GM12865 (cell line): ENCODE data around the gene LRRC46.

Experiments used
- DNase-seq: peaks from one replicate; pipeline ENCODE4 v3.0.0; 2010; ENCODE audit warnings: low read depth
- H3K4me3 ChIP-seq: 2 replicates; pipeline ENCODE4 v1.5.1; 2011; ENCODE audit warnings: mild to moderate bottlenecking, low read depth, low read length, control low read depth
- TF ChIP-seq, protein P1 (sequence below): IDR thresholded peaks from 2 replicates; pipeline ENCODE4 v1.5.1; 2011; ENCODE audit warnings: low read length, control low read depth, low read depth, inconsistent platforms; ENCODE audit not compliant: insufficient read depth; ENCODE audit errors: missing control alignments

The LRRC46 gene

DNA sequence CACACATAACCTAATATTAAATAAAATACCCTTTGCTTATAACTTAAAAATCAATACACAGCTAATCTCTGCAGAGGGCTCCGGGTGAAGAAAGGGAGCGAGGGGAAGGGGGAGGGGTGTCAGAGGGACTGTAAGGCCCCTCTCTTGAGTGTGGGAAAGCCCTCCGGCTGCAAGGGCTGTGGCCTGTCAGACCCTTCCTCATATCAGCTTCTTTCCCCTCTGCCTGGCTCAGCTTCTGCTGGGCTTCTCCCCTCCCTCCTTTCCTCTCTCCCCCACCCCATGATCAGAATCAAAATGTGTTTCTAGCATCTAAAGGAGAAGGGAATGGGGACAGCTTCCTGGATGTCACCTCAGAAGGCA lies 14.2 kb downstream of the LRRC46 start:
- no peak overlapping the region for H3K4me3 ChIP-seq
- DNase-seq, result no peak
- TF ChIP-seq, protein P1, sequence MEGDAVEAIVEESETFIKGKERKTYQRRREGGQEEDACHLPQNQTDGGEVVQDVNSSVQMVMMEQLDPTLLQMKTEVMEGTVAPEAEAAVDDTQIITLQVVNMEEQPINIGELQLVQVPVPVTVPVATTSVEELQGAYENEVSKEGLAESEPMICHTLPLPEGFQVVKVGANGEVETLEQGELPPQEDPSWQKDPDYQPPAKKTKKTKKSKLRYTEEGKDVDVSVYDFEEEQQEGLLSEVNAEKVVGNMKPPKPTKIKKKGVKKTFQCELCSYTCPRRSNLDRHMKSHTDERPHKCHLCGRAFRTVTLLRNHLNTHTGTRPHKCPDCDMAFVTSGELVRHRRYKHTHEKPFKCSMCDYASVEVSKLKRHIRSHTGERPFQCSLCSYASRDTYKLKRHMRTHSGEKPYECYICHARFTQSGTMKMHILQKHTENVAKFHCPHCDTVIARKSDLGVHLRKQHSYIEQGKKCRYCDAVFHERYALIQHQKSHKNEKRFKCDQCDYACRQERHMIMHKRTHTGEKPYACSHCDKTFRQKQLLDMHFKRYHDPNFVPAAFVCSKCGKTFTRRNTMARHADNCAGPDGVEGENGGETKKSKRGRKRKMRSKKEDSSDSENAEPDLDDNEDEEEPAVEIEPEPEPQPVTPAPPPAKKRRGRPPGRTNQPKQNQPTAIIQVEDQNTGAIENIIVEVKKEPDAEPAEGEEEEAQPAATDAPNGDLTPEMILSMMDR, result no peak

DNA sequence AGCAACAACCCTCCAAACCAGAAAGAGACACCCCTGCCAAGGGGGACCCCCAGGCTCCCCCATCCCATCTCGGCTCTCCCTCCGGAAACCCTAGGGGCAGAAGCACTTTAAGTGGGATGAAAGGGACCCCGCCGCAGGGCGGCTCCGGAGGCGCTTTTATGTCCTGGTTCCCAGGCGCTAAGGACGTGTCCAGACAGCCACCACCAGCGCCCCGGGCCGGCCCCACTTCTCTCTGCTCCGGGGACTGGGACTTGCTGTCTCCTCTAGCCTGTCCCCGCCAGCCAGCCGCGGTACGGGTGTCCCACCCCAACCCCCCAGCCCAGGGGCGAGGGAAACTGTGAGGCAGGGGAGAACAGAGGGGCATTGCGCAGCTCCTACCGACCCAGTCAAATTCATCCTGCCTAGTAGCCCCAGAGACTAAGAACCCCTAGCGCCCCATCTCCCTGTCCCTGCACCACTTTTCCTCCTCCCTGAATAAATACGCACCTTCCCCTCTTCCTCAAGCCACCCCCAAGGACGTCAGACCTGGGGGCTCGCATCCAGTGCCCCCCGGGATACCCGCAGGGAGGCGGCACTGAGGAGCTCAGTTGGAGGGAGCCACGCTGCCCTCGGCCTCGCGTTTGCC lies 15.4 kb downstream of the LRRC46 start:
- DNase-seq, result no peak

DNA sequence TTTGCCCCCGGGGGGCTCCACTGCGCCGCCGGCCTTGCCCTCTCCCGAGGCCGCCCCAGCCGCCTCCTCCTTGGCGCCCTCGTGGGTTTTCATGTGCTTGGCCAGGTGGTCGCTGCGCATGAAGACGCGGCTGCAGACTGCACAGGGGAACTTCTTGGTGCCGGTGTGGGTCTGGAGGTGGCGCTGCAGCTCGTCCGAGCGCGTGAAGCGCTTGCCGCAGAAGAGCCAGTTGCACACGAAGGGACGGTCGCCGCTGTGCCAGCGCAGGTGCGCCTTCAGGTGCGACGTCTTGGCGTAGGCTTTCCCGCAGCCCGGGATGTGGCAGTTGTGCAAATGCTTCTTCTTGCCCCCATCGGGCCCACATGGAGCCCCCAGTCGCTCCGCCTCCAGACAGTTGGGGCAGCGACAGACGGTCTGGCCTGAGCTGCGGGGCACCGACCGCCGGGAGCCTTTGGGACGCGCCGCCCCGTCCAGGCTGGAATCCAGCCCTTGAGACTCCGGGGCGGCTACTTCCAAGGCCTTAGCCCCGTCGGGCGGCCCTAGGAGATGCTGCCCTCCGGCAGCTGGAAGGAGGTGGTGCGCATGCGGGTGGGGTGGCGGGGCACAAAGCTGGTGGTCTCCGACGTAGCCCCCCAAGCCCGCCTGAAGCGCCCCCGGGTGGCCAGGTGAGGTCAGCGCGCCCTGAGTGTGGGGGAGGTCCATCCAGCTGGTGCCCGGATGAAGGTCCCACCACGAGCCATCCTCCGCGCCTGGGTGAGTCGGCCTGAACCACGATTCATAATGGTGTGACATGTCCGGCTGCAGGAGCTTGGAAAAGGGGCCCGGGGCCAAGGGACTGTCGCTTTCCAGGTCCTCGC lies 16.1 kb downstream of the LRRC46 start:
- H3K4me3 ChIP-seq, result no peak overlapping the region
- DNase-seq, result peak; percentile 33
- TF ChIP-seq, protein P1, result peak; percentile 34

More for the DNA sequence above, 15.4 kb downstream of the LRRC46 start:
- TF ChIP-seq, protein P1, result no peak
- no peak overlapping the region for H3K4me3 ChIP-seq

DNA sequence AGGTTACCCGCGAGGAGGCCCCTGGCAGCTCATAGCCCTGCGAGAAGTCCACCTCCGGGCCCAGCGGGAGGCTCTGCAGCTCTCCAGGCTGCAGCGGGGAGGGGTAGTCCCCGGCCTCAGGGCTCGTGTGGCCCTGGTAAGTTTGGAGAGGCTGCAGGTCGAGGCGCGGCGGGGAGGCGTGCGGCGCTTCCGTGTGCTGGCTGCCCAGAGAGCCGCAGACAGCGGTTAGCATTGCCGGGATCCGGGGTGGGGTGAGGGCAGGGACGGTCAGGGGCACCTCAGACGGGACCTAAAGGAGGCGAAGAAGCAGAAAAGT lies 16.7 kb downstream of the LRRC46 start:
- no peak overlapping the region for H3K4me3 ChIP-seq
- TF ChIP-seq, protein P1, result no peak
- DNase-seq, result no peak

DNA sequence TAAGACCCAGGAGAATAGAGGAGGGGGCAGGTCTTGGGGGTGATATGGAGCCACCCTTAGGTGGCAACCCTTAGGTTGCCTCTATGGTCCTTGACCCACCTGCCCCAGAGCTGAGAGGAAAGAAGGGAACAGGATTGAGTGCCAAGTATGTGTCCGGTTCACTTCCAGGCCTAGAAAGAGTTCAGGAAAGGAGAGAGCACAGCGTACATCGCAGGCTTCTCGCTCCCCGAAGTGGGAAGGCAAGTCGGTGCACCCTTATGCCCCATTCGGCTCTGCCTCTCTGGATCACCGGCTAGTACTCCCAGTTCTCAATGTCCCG lies 18.9 kb downstream of the LRRC46 start:
- no peak overlapping the region for H3K4me3 ChIP-seq
- TF ChIP-seq, protein P1, result no peak
- DNase-seq, result no peak

DNA sequence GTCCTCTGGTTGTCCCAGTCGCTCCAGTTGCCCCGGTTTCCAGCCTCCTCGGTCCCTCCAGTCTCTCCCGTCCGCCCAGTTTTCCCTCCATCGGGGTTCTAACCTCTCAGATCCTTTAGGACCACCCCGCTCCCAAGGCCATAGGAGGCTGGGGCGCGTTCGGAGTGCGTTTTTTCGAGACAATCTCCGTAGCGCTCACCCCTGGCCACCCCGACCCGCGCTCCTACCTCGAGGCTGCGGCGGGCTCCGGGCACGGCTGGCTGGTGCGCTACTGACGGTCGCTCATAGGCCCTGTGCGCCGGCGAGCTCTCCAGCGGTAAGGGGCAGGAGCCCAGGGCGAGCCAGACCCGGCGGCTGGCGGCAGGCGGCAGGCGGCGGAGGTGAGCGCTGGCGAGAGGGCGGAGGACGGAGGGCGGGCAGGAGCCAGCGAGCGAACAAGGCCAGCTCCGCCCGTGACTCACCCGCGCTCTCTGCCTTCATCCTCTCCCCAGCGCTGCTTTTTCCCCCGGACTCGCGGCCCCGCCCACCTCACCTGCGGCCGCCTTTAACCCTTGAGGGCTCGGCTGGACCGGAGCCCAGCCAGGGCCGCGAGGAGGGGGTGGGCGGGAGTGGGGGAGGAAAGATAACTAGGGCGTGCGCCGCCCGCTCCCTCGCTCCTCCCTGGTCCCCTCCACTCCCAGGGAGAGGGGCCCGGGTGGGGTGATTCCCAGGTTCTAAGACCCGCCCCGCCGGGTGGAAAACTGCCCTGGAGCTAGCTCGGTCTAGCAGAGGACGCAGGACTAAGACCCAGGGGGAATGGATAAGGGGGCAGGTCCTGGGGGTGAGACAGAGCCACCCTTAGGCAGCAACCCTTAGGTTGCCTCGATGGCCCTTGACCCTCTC lies 19.5 kb downstream of the LRRC46 start, which contains the start of gene SP6:
TSS of gene SP6 (minus strand) at position 472 of the 882 bp plus-strand sequence. CDS start 2,734 bp downstream, outside the sequence.
- no peak within 1 kb of the TSS for H3K4me3 ChIP-seq
- TF ChIP-seq, protein P1, result no peak
- DNase-seq, result no peak
